Measurements from ENCODE around the gene FAM53B.

FAM53B gene

GRCh38 chr10:124707144-124707467 is 37.1 kb downstream of the FAM53B start:
- no peak for DNase-seq

DNA sequence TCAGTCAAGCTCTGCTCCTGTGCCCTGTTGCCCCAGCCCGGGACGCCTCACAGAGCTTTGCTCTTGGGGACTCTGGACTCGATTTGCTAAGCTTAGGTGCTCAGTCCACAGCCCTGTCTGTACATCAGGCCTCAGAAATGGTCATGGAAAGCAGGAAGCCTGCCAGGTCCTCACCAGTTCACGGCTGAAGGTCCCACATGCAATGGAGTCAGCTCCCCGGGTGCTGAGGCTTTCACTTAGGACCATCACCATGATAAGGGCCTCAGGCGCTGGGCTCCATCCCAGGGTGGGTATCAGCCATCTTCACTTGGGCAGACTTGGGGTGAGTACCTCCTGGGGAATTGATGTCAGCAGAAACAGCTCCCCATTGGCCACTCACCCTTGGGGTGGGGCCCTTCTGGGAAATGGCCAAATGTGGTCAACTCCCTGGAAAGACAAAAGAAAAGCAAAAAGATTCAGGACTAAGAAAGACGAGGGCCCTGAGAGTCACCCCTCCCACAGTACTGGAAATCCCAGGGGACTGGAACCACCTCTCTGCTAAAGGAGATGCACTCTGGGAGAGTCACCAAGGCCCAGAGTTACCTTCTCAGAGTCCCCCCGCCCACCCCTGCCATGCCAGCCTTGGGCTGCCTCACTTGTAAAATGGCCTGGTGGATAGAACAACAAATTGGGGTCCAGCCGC is 37.6 kb downstream of the FAM53B start:
- DNase-seq = no peak

GRCh38 chr10:124705817-124706461 is 38.2 kb downstream of the FAM53B start:
- DNase-seq = no peak

- DNase-seq = no peak
These were observed 38.8 kb downstream of the FAM53B start for GRCh38 chr10:124705381-124705740.

- no peak for DNase-seq
These were observed 39.5 kb downstream of the FAM53B start for GRCh38 chr10:124704428-124705380.

- no peak for DNase-seq
These were observed 40.3 kb downstream of the FAM53B start for GRCh38 chr10:124703778-124704427.

DNA sequence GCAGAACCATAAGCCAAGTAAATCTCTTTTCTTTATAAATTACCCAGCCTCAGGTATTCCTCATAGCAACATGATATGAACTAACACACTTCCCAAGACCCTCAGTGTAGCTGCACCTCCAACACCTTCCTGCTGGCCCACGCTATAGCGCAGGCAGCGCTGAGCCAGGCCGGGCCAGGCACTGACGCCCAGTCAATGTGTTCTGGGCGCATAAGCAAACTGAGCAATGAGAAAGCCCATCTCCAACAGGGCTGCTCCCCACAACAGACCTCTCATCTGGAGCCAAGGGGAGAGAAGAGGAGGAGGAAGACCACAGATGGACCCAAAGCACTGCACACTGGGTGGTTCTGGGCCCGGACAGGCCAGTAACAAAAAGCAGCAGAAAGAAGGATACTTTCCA is 40.8 kb downstream of the FAM53B start:
- no peak for DNase-seq

GRCh38 chr10:124701881-124702656 is 42.1 kb downstream of the FAM53B start:
- DNase-seq = no peak

DNA sequence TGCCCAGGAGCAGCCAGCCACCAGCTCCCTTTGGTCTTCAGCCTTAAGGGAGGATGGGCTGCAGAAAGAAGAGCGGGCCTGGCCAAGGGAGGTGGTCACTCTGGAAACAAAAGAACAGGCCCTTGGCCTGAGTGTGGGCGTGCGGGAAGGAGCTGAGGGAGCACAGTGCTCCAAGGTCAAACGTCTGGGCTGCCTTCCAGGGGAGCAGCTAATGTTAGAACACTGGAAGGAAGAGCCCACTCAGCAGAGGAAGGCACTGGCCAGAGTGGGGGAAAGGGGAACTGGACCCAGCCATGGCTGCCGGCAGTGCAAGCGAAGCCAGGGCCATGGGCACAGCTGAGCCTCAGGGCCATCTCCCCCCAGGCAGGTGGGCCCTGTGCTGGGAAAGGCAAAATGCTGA is 42.7 kb downstream of the FAM53B start:
- DNase-seq = no peak

DNA sequence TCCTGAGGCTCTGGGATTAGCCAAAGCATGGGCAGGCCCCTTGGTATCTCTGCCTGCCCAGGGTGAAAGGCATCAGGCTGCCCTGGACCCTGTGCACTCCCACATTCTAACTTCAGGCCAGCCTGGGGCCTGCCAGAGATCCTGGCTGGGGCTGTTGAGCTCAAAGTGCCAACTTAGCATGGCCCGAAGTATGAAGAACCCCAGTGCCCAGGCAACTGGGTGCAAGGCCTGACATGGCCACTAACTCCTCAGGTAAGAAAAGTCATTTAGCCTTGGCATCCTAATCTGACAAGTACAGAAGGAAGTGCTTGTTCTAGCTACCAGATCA is 43.2 kb downstream of the FAM53B start:
- no peak for DNase-seq

DNA sequence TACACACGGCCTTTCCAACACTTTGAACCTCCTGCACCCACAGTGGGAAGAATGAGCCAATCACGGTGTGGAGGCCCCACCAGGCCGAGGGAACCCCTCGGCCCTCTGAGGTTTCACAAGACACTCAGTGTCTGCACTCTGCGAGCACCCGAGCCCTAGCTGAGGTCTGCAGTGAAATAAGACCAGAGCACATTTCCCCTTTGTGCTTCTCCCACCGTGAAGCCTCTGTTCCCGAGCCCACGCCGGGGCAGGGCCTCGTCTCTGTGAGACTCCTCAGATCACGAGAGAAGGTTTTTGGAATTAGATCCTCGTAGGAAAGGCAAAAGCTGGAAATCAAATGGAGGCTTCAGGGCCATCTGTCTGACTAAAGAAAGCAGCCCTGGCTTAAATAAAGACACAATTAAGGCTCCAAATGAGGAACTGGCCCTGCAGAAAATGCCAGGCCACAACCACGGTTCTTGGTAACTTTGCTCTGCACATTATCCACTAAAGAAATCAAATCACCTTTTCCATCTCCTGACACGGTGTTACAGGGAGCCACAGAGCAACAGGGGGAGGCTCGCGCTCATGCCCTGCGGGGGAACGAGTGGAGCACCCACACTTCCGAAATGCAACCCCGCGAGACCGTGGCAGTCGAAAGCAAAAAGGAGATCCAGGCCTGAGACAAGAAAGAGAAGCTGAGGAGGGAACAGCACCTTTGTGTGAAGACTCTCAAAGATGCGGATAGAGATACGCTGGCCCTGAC is 43.7 kb downstream of the FAM53B start:
- no peak for DNase-seq

DNA sequence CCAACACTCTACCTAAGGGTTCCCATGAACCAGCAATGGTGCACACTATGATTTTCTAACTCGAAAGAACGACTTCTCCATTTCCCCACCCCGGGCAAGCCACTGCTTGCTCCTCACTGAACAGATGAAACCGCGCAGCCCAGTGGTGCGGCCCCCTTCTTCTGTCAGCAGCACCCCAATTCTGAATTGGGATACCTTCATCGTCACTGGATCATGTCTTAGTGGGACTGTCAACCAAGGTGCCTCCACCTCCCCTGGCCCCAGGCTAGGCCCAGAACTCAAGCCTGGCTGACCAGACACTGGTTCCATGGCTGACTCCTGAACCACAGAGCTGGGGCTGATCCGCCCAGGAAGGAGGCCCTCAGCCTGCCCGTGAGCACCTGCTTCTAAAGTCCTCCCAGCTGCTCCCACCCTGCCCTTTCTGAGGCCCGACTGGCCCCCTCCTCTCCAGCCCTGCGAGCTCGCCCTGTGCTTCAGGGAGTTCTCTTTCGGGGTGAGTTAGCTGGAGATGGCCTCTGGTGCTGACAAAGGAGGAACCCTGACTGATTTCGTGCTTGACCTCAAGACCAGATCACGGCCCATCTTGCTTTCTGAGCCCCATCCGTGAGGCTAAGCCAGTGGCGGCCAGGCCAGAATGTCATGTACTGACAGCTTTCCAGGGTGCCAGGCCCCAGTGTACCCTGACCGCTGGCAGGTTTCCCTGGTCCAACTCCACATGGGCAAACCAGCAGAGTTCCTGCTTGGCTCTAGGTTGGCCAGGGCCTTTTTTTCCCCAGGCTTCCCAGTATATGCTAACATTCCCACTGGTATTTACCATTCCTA is 44.5 kb downstream of the FAM53B start:
- no peak for DNase-seq

DNA sequence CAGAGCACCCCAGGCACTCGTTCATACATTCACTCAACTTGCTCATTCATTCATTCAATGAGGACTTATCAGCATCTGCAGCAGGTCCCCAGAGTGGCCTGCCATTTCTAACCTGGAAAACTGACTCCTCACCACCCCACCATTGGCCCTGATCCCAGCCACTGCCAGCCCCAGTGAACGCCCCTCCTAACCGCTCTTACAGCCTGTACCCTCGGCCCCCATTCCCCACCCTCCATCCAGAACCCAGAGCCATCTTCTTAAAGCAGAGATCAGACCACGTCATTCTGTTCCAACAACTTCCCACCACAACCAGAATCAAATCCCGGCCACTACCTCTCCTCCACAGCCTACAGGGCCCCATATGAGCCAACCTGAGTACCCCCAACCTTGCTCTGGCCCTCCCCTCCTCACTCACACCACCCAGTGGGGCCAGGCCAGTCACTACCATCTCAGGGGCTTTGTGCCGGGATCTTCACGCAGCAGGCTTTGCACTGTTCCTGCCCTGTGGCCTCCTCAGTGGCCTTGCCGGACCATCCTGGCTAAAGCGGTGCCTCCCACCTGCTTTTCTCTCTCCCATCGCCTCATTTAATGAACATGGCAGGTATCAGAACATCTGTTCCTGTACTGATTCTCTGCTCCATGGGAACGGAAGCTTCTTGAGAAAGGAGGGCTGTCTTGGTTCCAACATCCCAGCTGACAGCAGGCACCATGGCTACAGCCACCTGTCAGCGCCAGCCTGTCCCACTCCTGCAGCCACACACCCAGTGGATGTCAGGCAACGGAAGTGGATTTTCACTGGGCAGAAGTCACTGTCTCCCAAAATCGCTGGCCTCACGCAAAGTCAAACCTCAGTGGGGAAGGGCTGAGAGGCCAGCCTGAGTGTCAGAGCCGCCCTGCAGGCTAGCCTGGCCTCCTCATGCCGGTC is 45.4 kb downstream of the FAM53B start:
- DNase-seq = no peak

DNA sequence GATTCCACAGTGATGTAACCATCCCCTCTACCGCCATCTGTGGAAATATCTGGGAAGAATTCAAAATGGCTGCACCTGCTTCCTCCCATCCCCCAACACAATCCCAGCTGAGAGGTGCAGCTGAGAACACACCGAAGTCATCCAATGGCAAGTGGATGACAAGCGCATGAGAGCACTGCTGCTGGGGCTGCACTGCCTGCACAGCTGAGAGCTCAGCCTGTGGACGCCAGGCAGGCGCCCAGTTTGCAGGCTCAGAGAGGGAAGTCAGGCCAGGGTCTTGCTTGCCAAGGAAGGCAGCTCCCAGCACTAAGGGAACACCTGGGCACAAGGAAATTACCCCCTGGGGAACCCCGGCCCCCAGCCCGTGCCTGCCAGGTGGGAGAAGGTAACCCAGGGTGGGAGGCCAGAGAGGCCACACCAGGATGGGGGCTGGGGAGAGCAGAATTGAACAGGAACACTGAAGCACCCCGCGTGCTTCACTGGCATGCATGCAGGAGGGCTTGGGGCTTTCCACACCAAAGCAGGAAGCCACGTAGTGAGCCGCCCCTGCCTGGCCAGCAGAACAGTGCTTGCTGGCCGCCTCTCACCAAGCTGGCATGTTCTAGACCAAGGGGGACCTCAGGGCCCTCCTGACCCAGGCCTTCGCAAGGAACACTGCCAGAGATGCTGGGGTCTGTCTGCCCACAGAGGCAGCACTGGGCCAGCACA is 46.2 kb downstream of the FAM53B start:
- no peak for DNase-seq

DNA sequence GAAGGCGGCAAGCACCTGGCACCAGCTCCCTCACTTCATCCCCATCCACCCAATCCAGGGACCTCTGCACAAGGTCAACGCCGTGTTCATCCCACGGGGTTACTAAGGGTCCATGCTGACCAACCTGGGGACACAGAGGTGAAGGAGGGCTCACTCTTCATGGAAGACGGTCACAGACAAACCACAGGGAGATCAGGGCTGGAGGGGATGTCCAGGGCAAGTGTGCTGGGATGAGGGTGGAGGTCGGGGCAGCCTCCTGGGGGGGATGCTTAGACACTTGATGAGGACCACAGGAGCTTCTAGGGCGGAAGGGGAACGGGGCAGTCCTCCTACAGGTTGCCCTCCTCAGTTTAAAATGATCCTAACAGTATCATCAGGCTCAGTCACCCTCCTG is 46.7 kb downstream of the FAM53B start:
- DNase-seq = no peak

DNA sequence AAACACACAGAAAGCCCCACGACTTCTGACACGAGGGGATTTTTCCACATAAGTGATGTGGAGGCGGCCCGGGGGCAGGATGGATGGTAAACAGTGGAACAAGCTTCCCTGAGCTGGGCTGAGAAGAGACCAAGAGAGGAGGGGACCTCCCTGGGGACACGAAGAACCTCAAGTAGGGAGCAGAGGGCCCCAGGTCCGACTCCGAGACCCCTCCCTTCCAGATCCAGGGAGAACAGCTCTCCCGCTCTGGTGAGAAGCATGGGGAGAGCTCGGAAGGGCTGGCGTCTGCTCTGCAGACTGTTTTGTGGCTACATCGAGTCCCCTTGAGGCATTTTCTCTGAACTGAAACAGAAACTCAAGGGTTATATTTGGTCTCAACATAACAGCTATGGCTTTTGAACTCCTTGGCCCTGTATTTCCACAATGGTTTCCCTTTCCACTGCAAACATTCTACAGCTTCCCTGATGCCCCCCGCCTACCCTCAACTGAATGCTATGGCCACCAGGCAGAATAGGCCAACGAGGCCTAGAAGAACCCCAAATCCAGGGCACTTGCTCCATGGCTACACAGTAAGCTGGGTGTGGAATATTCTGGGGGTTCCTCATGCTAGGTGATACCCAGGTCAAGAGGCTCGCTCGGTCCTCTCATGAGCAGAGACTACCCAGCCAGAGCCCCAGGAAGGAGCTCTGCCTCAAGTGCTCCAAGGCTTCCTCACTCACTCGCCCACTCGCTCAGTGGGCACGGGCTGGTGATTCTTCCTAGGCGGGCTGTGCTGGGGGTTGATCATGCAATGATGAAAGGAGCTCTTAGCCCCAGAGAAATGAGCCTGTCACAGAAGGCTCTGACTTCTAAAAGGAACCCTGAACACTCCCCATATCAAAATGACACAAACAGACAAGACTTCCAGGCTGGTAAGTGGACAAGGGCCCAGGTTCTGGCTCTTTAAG is 47.5 kb downstream of the FAM53B start:
- no peak for DNase-seq

GRCh38 chr10:124695259-124695658 is 48.9 kb downstream of the FAM53B start:
- no peak for DNase-seq
